Fibroblast of skin of abdomen (primary cell): ENCODE measurements around the gene ADAMTS7. TPM values are rescaled to one million over a fixed set of nuclear protein-coding genes. Genes with fewer than 3 reads are reported as not detected.
A peak's percentile ranks its signal among the peaks of the same experiment; 100 is the strongest.
"Not testable (repeated sequence)": the region's sequence is repeated elsewhere in the genome, so short reads cannot be mapped to it uniquely, and the experiment has no call there.

Experiments used
- DNase-seq: peaks from one replicate; pipeline ENCODE4 v3.0.0-alpha.2; 2013
- polyA plus RNA-seq, 2 experiments: library from polyadenylated mRNA; unstranded; fragments of 120-200 nt; gene quantifications; one replicate each; pipeline ENCODE4 v1.2.1, GENCODE V29; 2013; ENCODE audit not compliant: insufficient read length in 2 of 2

The ADAMTS7 gene
- 18.5 TPM for polyA plus RNA-seq (2013, experiment 1 of 2; ENCODE audit: insufficient read length)
- polyA plus RNA-seq (2013, experiment 2 of 2; ENCODE audit: insufficient read length), result 21.3 TPM

- peak; percentile 82 for DNase-seq
Observed at GRCh38 chr15:78811124-78811824, at the start of gene ADAMTS7. ADAMTS7 (minus strand) TSS chr15:78811464; CDS start chr15:78811220, 244 bp downstream.

GRCh38 chr15:78859971-78860719, 48.9 kb upstream of the ADAMTS7 start:
- peak; percentile 88 for DNase-seq

GRCh38 chr15:78855746-78856145, 44.5 kb upstream of the ADAMTS7 start:
- DNase-seq, result peak; percentile 88

- no peak for DNase-seq
Observed at GRCh38 chr15:78854833-78855372, 43.6 kb upstream of the ADAMTS7 start.

GRCh38 chr15:78853500-78853899, 42.2 kb upstream of the ADAMTS7 start:
- no peak for DNase-seq

- no peak for DNase-seq
Observed at GRCh38 chr15:78850941-78851755, 39.9 kb upstream of the ADAMTS7 start.

- DNase-seq, result no peak
Observed at GRCh38 chr15:78850352-78850751, 39.1 kb upstream of the ADAMTS7 start.

- DNase-seq, result not testable (repeated sequence)
Observed at GRCh38 chr15:78847387-78847906, 36.2 kb upstream of the ADAMTS7 start.

- not testable (repeated sequence) for DNase-seq
Observed at GRCh38 chr15:78846906-78847305, 35.6 kb upstream of the ADAMTS7 start.

GRCh38 chr15:78842519-78842918, 31.3 kb upstream of the ADAMTS7 start:
- DNase-seq, result no peak

GRCh38 chr15:78841891-78842290, 30.6 kb upstream of the ADAMTS7 start:
- DNase-seq, result no peak

- DNase-seq, result peak; percentile 20
Observed at GRCh38 chr15:78841376-78841706, 30.1 kb upstream of the ADAMTS7 start.

GRCh38 chr15:78840661-78841375, 29.6 kb upstream of the ADAMTS7 start:
- DNase-seq, result no peak

GRCh38 chr15:78839151-78839550, 27.9 kb upstream of the ADAMTS7 start:
- not testable (repeated sequence) for DNase-seq

GRCh38 chr15:78838489-78838888, 27.2 kb upstream of the ADAMTS7 start:
- DNase-seq, result peak; percentile 27

GRCh38 chr15:78837543-78837942, 26.3 kb upstream of the ADAMTS7 start:
- no peak for DNase-seq

GRCh38 chr15:78837131-78837530, 25.9 kb upstream of the ADAMTS7 start:
- no peak for DNase-seq

GRCh38 chr15:78836333-78836732, 25.1 kb upstream of the ADAMTS7 start:
- DNase-seq, result no peak

GRCh38 chr15:78831229-78832207, 20.3 kb upstream of the ADAMTS7 start:
- no peak for DNase-seq

GRCh38 chr15:78830514-78831228, 19.4 kb upstream of the ADAMTS7 start:
- no peak for DNase-seq
